Endodermal cell (in vitro differentiated cells): ENCODE measurements around the gene GTF3C1. TPM values are rescaled to one million over a fixed set of nuclear protein-coding genes. Genes with fewer than 3 reads are reported as not detected.

Experiments
- DNase-seq: peaks from one replicate; pipeline ENCODE4 v3.0.0-alpha.2; 2017
- H3K27ac ChIP-seq: 2 replicates; pipeline ENCODE4 v1.5.1; 2013; ENCODE audit warnings: mild to moderate bottlenecking, low read depth, low read length, moderate library complexity
- H3K27me3 ChIP-seq: 2 replicates; pipeline ENCODE4 v1.6.1; 2013; ENCODE audit warnings: mild to moderate bottlenecking, low read length, moderate library complexity; ENCODE audit not compliant: insufficient read depth, control insufficient read depth, poor library complexity, severe bottlenecking
- H3K36me3 ChIP-seq: 2 replicates; pipeline ENCODE4 v1.7.0; 2013; ENCODE audit warnings: mild to moderate bottlenecking, low read length, moderate library complexity; ENCODE audit not compliant: control insufficient read depth, insufficient read depth
- H3K4me1 ChIP-seq: one replicate; pipeline ENCODE4 v1.7.0; 2013; ENCODE audit warnings: low read length; ENCODE audit not compliant: control insufficient read depth, insufficient read depth
- H3K4me3 ChIP-seq: 2 replicates; pipeline ENCODE4 v1.5.1; 2013; ENCODE audit warnings: mild to moderate bottlenecking, low read length, moderate library complexity
- H3K9ac ChIP-seq: 2 replicates; pipeline ENCODE4 v1.6.1; 2013; ENCODE audit warnings: mild to moderate bottlenecking, low read length, moderate library complexity; ENCODE audit not compliant: poor library complexity, severe bottlenecking; ENCODE audit errors: extremely low read depth
- H3K9me3 ChIP-seq: 2 replicates; pipeline ENCODE4 v1.6.1; 2013; ENCODE audit warnings: mild to moderate bottlenecking, low read length, moderate library complexity; ENCODE audit not compliant: control insufficient read depth
- H3K27ac Mint-ChIP-seq: 2 replicates; pipeline ENCODE4 v1.8.0; 2020; ENCODE audit warnings: mixed read lengths
- H3K27me3 Mint-ChIP-seq: 2 replicates; pipeline ENCODE4 v1.8.0; 2021; ENCODE audit warnings: mild to moderate bottlenecking, mixed read lengths; ENCODE audit not compliant: insufficient read depth
- H3K36me3 Mint-ChIP-seq: 2 replicates; pipeline ENCODE4 v1.8.0; 2020; ENCODE audit warnings: low read depth, mixed read lengths
- H3K4me1 Mint-ChIP-seq: 2 replicates; pipeline ENCODE4 v1.8.0; 2020; ENCODE audit warnings: mixed read lengths
- H3K4me3 Mint-ChIP-seq: 2 replicates; pipeline ENCODE4 v1.8.0; 2020; ENCODE audit warnings: mild to moderate bottlenecking, moderate library complexity, mixed read lengths
- H3K9me3 Mint-ChIP-seq: 2 replicates; pipeline ENCODE4 v1.8.0; 2020; ENCODE audit warnings: mild to moderate bottlenecking, mixed read lengths
- CTCF ChIP-seq: fragments of 200-600 bp; sonication (generic); conservative IDR thresholded peaks from 2 replicates; pipeline ENCODE4 v1.5.0; 2021; ENCODE audit warnings: antibody characterized with exemption, mild to moderate bottlenecking
- WGBS, 2 experiments: methylation state at CpG; one replicate each; pipeline versions ENCODE4 v1.1.5 to v1.1.7; 2013; ENCODE audit warnings: missing lambda C conversion rate in 2 of 2, mixed read lengths in 1 of 2; ENCODE audit not compliant: insufficient coverage in 1 of 2, insufficient read length in 1 of 2; 5-methylcytosine and 5-hydroxymethylcytosine counted together
- total RNA-seq, 2 donors: library from RNA; stranded (reverse); fragmentation: NEBNext Ultra II Directional in 1 of 2; extraction: Animal tissue kit (Norgen Biotek cat#: 25700) in 1 of 2; gene quantifications; 2 replicates in 1 of 2; 3 replicates in 1 of 2; pipeline ENCODE4 v1.2.1, GENCODE V29; 2021

The GTF3C1 gene
- total RNA-seq, 2 donors from 2014 or later: 138 TPM

- H3K4me3 Mint-ChIP-seq: no peak overlapping the region
- no peak for DNase-seq
- no peak overlapping the region for H3K9ac ChIP-seq
- no peaks in the 10 kb centered on the region for H3K9me3 Mint-ChIP-seq
- H3K27ac Mint-ChIP-seq: no peak overlapping the region
- peaks cover 14% of the 10 kb centered on the region for H3K4me1 Mint-ChIP-seq
- 95% methylated on average over 16 to 19 of the region's 19 CpGs for WGBS, 2 experiments
- no peaks in the 10 kb centered on the region for H3K4me1 ChIP-seq
- peaks cover 88% of the 10 kb centered on the region for H3K36me3 Mint-ChIP-seq
- H3K27me3 ChIP-seq: no peaks in the 10 kb centered on the region
- H3K27me3 Mint-ChIP-seq: no peaks in the 10 kb centered on the region
- H3K9me3 ChIP-seq: no peaks in the 10 kb centered on the region
- H3K4me3 ChIP-seq: no peak overlapping the region
- H3K27ac ChIP-seq: no peak overlapping the region
- no peak for TF ChIP-seq CTCF
- H3K36me3 ChIP-seq: peaks cover 97% of the 10 kb centered on the region
Measured at GRCh38 chr16:27531826-27532800, 17.6 kb downstream of the GTF3C1 start.

- peaks cover 97% of the 10 kb centered on the region for H3K36me3 ChIP-seq
- Mint-ChIP-seq H3K9me3 (no peaks in the 10 kb centered on the region), H3K36me3 (peaks cover 87% of the 10 kb centered on the region), H3K4me1 (peaks cover 14% of the 10 kb centered on the region), H3K27me3 (no peaks in the 10 kb centered on the region), H3K27ac (peak overlapping the region; percentile 15), H3K4me3 (no peak overlapping the region)
- H3K27ac ChIP-seq: no peak overlapping the region
- no peak overlapping the region for H3K4me3 ChIP-seq
- H3K27me3 ChIP-seq: no peaks in the 10 kb centered on the region
- no peak overlapping the region for H3K9ac ChIP-seq
- no peak for DNase-seq
- H3K4me1 ChIP-seq: no peaks in the 10 kb centered on the region
- no peak for TF ChIP-seq CTCF
- no peaks in the 10 kb centered on the region for H3K9me3 ChIP-seq
- 92% methylated on average over 2 of the region's 2 CpGs for WGBS, 2 experiments
Measured at GRCh38 chr16:27531186-27531585, 18.5 kb downstream of the GTF3C1 start.

GRCh38 chr16:27529962-27530361 lies 19.8 kb downstream of the GTF3C1 start:
- H3K4me1 Mint-ChIP-seq: peaks cover 14% of the 10 kb centered on the region
- DNase-seq: no peak
- Histone ChIP-seq H3K27ac (no peak overlapping the region), H3K9me3 (no peaks in the 10 kb centered on the region), H3K9ac (no peak overlapping the region), H3K36me3 (peaks cover 96% of the 10 kb centered on the region), H3K4me1 (no peaks in the 10 kb centered on the region), H3K27me3 (no peaks in the 10 kb centered on the region), H3K4me3 (no peak overlapping the region)
- no peaks in the 10 kb centered on the region for H3K9me3 Mint-ChIP-seq
- no peak for TF ChIP-seq CTCF
- no peak overlapping the region for H3K4me3 Mint-ChIP-seq
- WGBS, 2 experiments: 96% methylated on average over 3 to 6 of the region's 6 CpGs
- H3K27me3 Mint-ChIP-seq: no peaks in the 10 kb centered on the region
- H3K36me3 Mint-ChIP-seq: peaks cover 90% of the 10 kb centered on the region
- no peak overlapping the region for H3K27ac Mint-ChIP-seq
